Neural crest cell (in vitro differentiated cells): ENCODE data around the gene RTP3. TPM values are rescaled to one million over a fixed set of nuclear protein-coding genes. Genes with fewer than 3 reads are reported as not detected.

Experiments used
- DNase-seq: peaks from one replicate; pipeline ENCODE4 v3.0.0; 2021; ENCODE audit warnings: low read depth, mixed read lengths, low spot score
- H3K27ac Mint-ChIP-seq: one replicate; pipeline ENCODE4 v1.8.0; 2021; ENCODE audit warnings: mild to moderate bottlenecking, mixed read lengths; ENCODE audit not compliant: unreplicated experiment
- H3K27me3 Mint-ChIP-seq: 2 replicates; pipeline ENCODE4 v1.8.0; 2021; ENCODE audit warnings: low read depth, mild to moderate bottlenecking, mixed read lengths
- H3K36me3 Mint-ChIP-seq: 2 replicates; pipeline ENCODE4 v1.8.0; 2021; ENCODE audit warnings: low read depth, mild to moderate bottlenecking, mixed read lengths
- H3K4me1 Mint-ChIP-seq: 2 replicates; pipeline ENCODE4 v1.8.0; 2021; ENCODE audit warnings: mixed read lengths
- H3K4me3 Mint-ChIP-seq: one replicate; pipeline ENCODE4 v1.8.0; 2021; ENCODE audit warnings: mild to moderate bottlenecking, mixed read lengths
- H3K9me3 Mint-ChIP-seq: 2 replicates; pipeline ENCODE4 v1.8.0; 2021; ENCODE audit warnings: mixed read lengths
- CTCF ChIP-seq: fragments of 200-600 bp; sonication (generic); conservative IDR thresholded peaks from 2 replicates; pipeline ENCODE4 v1.5.0; 2021; ENCODE audit warnings: antibody characterized with exemption, mild to moderate bottlenecking
- total RNA-seq: library from RNA; stranded (reverse); gene quantifications from 2 replicates; pipeline ENCODE4 v1.2.1, GENCODE V29; 2021

Gene RTP3
- total RNA-seq, 1 donor from 2014 or later = not detected

DNA sequence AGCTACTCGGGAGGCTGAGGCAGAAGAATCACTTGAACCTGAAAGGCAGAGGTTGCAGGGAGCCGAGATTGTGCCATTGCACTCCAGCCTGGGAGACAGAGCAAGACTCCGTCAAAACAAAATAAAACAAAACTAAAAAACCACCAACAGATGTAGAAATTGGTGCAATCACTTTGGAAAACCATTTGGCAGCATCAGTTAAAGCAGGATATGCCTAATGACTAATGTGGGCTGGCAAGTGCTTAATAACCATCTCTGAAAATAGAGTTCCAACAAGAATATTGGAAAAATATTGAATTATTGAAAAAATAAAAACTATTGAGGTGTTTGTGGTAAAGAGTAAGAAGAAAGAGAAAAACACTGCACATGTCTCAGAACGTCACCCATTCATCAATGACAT is 16.1 kb upstream of the RTP3 start:
- Mint-ChIP-seq H3K9me3 (peaks cover 2% of the 10 kb centered on the region), H3K4me3 (no peak overlapping the region), H3K36me3 (no peaks in the 10 kb centered on the region), H3K27me3 (peaks cover 6% of the 10 kb centered on the region), H3K4me1 (peaks cover 38% of the 10 kb centered on the region), H3K27ac (no peak overlapping the region)
- no peak for TF ChIP-seq CTCF
- DNase-seq = no peak

DNA sequence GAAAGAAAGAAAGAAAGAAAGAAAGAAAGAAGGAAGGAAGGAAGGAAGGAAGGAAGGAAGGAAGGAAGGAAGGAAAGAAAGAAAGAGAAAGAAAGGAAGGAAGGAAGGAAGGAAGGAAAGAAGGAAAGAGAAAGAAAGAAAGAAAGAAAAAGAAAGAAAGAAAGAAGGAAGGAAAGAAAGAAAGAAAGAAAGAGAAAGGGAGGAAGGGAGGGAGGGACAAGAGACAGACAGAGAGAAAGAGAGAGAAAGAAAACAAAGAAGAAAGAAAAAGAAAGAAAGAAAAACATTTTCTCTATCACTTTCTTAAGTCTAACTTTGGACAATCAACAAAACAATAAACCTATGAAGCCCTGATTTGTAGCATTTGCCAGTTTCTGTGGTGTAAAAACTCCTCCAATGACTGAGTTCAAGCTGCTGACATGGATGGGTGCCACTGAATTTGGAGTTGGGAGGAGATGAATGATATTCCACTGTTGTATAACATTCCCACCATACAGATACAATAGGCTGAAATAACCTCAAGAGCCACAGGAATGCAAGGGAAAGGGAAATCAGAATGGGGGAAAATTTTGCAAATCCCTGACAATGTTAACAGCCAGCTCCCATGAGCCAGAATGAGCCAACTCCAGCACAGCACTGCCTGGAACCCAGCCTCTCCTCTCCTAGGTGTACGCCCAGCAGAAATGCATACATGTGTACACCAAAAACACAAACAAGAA is 15.0 kb upstream of the RTP3 start:
- peaks cover 8% of the 10 kb centered on the region for H3K27me3 Mint-ChIP-seq
- H3K9me3 Mint-ChIP-seq = peaks cover 2% of the 10 kb centered on the region
- DNase-seq = no peak
- TF ChIP-seq CTCF = no peak
- H3K4me3 Mint-ChIP-seq = no peak overlapping the region
- no peaks in the 10 kb centered on the region for H3K36me3 Mint-ChIP-seq
- H3K27ac Mint-ChIP-seq = no peak overlapping the region
- peaks cover 37% of the 10 kb centered on the region for H3K4me1 Mint-ChIP-seq

GRCh38 chr3:46483825-46484224 is 14.0 kb upstream of the RTP3 start:
- Mint-ChIP-seq H3K27ac (no peak overlapping the region), H3K36me3 (no peaks in the 10 kb centered on the region), H3K27me3 (peaks cover 5% of the 10 kb centered on the region), H3K4me1 (peaks cover 34% of the 10 kb centered on the region), H3K9me3 (peaks cover 2% of the 10 kb centered on the region), H3K4me3 (no peak overlapping the region)
- no peak for TF ChIP-seq CTCF
- DNase-seq = no peak

DNA sequence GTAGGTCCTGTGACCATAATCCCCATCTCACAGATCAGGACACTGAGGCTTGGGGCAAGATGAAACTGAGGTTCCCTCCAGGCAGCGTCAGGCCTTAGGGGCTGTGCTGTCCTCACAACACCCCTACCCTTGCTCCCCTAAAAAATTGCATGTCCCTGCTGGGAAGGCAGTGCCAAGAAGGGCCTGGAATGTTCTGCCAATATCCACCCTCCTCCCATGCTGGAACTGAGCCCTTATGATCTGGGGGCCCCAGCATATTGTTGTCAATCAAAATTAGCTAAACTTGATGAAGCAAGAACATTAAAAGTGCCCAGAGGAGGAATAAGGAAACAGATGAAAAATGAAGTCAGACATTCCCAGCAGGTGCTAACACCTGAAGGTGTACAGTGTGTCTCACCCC is 13.4 kb upstream of the RTP3 start:
- no peak overlapping the region for H3K27ac Mint-ChIP-seq

GRCh38 chr3:46484911-46485778 is 12.6 kb upstream of the RTP3 start:
- Mint-ChIP-seq H3K27ac (no peak overlapping the region), H3K4me1 (peaks cover 23% of the 10 kb centered on the region), H3K36me3 (no peaks in the 10 kb centered on the region), H3K4me3 (no peak overlapping the region), H3K9me3 (no peaks in the 10 kb centered on the region), H3K27me3 (peaks cover 5% of the 10 kb centered on the region)
- no peak for DNase-seq
- no peak for TF ChIP-seq CTCF

More for the DNA sequence above, 13.4 kb upstream of the RTP3 start:
- H3K36me3 Mint-ChIP-seq = no peaks in the 10 kb centered on the region
- TF ChIP-seq CTCF = no peak
- peaks cover 2% of the 10 kb centered on the region for H3K9me3 Mint-ChIP-seq
- H3K4me3 Mint-ChIP-seq = no peak overlapping the region
- DNase-seq = no peak
- H3K27me3 Mint-ChIP-seq = peaks cover 5% of the 10 kb centered on the region
- H3K4me1 Mint-ChIP-seq = peaks cover 30% of the 10 kb centered on the region
